B cell (primary cell): ENCODE results near the gene ARHGAP26. TPM values are rescaled to one million over a fixed set of nuclear protein-coding genes. Genes with fewer than 3 reads are reported as not detected.

Experiments used
- ATAC-seq: fragments of 200-7000 bp; cut with Tn5 transposase; one replicate; pipeline ENCODE4 v1.10.0; 2021; ENCODE audit warnings: low read depth, mild to moderate bottlenecking, moderate number of reproducible peaks, moderate library complexity
- CTCF ChIA-PET: fragments of 350-600 bp; sonication (Branson Sonifier 250); formaldehyde crosslinking; loops from one replicate; lab custom pipeline; 2021; ENCODE audit warnings: antibody characterized with exemption, inconsistent platforms; lab: Charles Lee
- POLR2A ChIA-PET: fragments of 350-600 bp; sonication (Branson Sonifier 250); formaldehyde crosslinking; loops from one replicate; lab custom pipeline; 2021; ENCODE audit warnings: antibody characterized with exemption; lab: Charles Lee
- DNase-seq: peaks from one replicate; pipeline ENCODE4 v3.0.0; 2013
- H2AFZ ChIP-seq: 2 replicates; pipeline ENCODE4 v1.6.1; 2012; ENCODE audit warnings: mild to moderate bottlenecking, low read depth, low read length; ENCODE audit not compliant: insufficient read depth, poor library complexity, severe bottlenecking
- H3K27ac ChIP-seq, 2 donors: 1 replicate in 1 of 2; 2 replicates in 1 of 2; pipeline ENCODE4 v1.5.1; 2012 to 2013; ENCODE audit warnings: low read length in 2 of 2, mild to moderate bottlenecking in 2 of 2, moderate library complexity in 1 of 2
- H3K27me3 ChIP-seq, 4 experiments: fragments of 200-600 bp in 1 of 4; sonication (generic) in 1 of 4; replicated peaks in 1 of 4; 1 replicate in 2 of 4; 2 replicates in 2 of 4; pipeline versions ENCODE4 v1.6.1 to v1.7.0; 2013 to 2016; ENCODE audit warnings: low read length in 3 of 4, mild to moderate bottlenecking in 2 of 4, mixed read lengths in 1 of 4, moderate library complexity in 1 of 4; ENCODE audit not compliant: insufficient read depth in 4 of 4, control insufficient read depth in 3 of 4; ENCODE audit errors: control extremely low read depth in 1 of 4
- H3K36me3 ChIP-seq, 2 experiments: replicated peaks in 1 of 2; 1 replicate in 1 of 2; 2 replicates in 1 of 2; pipeline versions ENCODE4 v1.6.1 to v1.7.1; 2013; ENCODE audit warnings: low read length in 1 of 2; ENCODE audit not compliant: insufficient read depth in 2 of 2, control insufficient read depth in 1 of 2; ENCODE audit errors: control extremely low read depth in 1 of 2, extremely low read depth in 1 of 2
- H3K4me1 ChIP-seq, 2 donors: fragments of 200-600 bp in 1 of 2; sonication (generic) in 1 of 2; 1 replicate in 1 of 2; 2 replicates in 1 of 2; pipeline versions ENCODE4 v1.5.1 to v1.6.1; 2013 to 2017; ENCODE audit warnings: low read length in 2 of 2; ENCODE audit not compliant: control insufficient read depth in 2 of 2, insufficient read depth in 2 of 2
- H3K4me2 ChIP-seq: replicated peaks from 2 replicates; pipeline ENCODE3; 2012; ENCODE audit warnings: mild to moderate bottlenecking, low read depth, low read length; ENCODE audit not compliant: poor library complexity, severe bottlenecking
- H3K4me3 ChIP-seq, 5 experiments: fragments of 200-600 bp in 1 of 5; sonication (generic) in 1 of 5; 1 replicate in 3 of 5; 2 replicates in 2 of 5; pipeline versions ENCODE4 v1.5.1 to v1.7.0; 2011 to 2016; ENCODE audit warnings: low read length in 4 of 5, mild to moderate bottlenecking in 4 of 5, low read depth in 2 of 5, control low read depth in 1 of 5, moderate library complexity in 1 of 5; ENCODE audit not compliant: insufficient read depth in 1 of 5; ENCODE audit errors: control extremely low read depth in 1 of 5, extremely low read depth in 1 of 5
- H3K79me2 ChIP-seq: fragments of 200-600 bp; sonication (generic); one replicate; pipeline ENCODE4 v1.6.0; 2016; ENCODE audit warnings: low read length; ENCODE audit not compliant: control insufficient read depth, insufficient read depth
- H3K9ac ChIP-seq: fragments of 200-600 bp; sonication (generic); 2 replicates; pipeline ENCODE4 v1.6.1; 2017; ENCODE audit warnings: mild to moderate bottlenecking, low read length, moderate library complexity
- H3K9me3 ChIP-seq, 3 donors: one replicate each; pipeline versions ENCODE4 v1.6.1 to v1.7.1; 2013; ENCODE audit warnings: low read length in 2 of 3; ENCODE audit not compliant: control insufficient read depth in 2 of 3, insufficient read depth in 1 of 3; ENCODE audit errors: control extremely low read depth in 1 of 3
- H4K20me1 ChIP-seq: 2 replicates; pipeline ENCODE4 v1.6.0; 2012; ENCODE audit warnings: mild to moderate bottlenecking, low read length; ENCODE audit not compliant: insufficient read depth, control insufficient read depth, poor library complexity, severe bottlenecking
- H3K27ac Mint-ChIP-seq: one replicate; pipeline ENCODE4 v1.8.0; 2021; ENCODE audit warnings: mixed read lengths
- H3K27me3 Mint-ChIP-seq: one replicate; pipeline ENCODE4 v1.8.0; 2021; ENCODE audit warnings: mixed read lengths
- H3K4me1 Mint-ChIP-seq: one replicate; pipeline ENCODE4 v1.8.0; 2021; ENCODE audit warnings: mixed read lengths
- H3K4me3 Mint-ChIP-seq: one replicate; pipeline ENCODE4 v1.8.0; 2021; ENCODE audit warnings: mixed read lengths
- H3K9me3 Mint-ChIP-seq: one replicate; pipeline ENCODE4 v1.8.0; 2022; ENCODE audit warnings: mixed read lengths; ENCODE audit not compliant: insufficient read depth
- EZH2 ChIP-seq: IDR thresholded peaks from 2 replicates; pipeline ENCODE4 v1.6.1; 2012; ENCODE audit warnings: borderline replicate concordance, low read depth, mild to moderate bottlenecking, moderate library complexity, low read length; ENCODE audit not compliant: insufficient read depth, poor library complexity, severe bottlenecking
- WGBS: methylation state at CpG from one replicate; pipeline ENCODE4 v1.1.5; 2013; ENCODE audit warnings: missing lambda C conversion rate; ENCODE audit not compliant: insufficient coverage; 5-methylcytosine and 5-hydroxymethylcytosine counted together
- intact Hi-C: fragments of 100-400 bp; cut with micrococcal nuclease; formaldehyde crosslinking; loops from one replicate; pipeline ENCODE4 v1.10.0; 2022
- polyA plus RNA-seq: library from polyadenylated mRNA; depleted of rRNA; stranded (reverse); fragments of >200 nt; gene quantifications from 2 replicates; pipeline ENCODE4 v1.2.3, GENCODE V29; 2012
- total RNA-seq, 2 donors: library from RNA; stranded (reverse); fragments of 120-200 nt in 1 of 2; gene quantifications; 1 replicate in 1 of 2; 2 replicates in 1 of 2; pipeline versions ENCODE4 v1.2.3 to v1.2.4, GENCODE V29; 2013 to 2022
- TF ChIP-seq, protein P1 (sequence below): fragments of 200-600 bp; IDR thresholded peaks from one replicate; pipeline ENCODE4 v1.8.0; 2022; ENCODE audit warnings: antibody characterized with exemption, mild to moderate bottlenecking

Gene ARHGAP26
- total and polyA plus RNA-seq, 2 donors (not counting 1 experiment from before 2014, with no cell fraction given), result 1.8 to 22.5 TPM

DNA sequence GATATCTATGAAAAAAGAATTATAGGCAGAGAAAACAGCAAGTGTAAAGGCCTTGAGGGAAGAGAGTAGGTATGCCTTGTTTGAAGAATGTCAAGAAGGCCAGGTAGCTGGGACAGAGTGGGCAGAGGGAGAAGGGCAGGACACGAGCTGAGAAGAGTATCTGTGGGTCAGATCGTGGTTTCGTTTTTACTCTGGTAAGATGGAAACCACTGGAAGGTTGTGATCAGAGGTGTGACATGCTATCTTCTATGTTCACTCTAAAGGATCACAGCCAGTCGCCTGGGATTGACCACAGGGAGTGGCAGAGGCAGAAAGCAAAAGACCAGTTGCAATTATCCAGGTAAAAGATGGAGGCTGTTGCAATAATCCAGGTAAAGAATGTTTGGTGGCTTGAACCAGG lies 12.6 kb upstream of the ARHGAP26 start:
- Histone ChIP-seq H3K27me3 (no peaks in the 10 kb centered on the region), H2AFZ (no peak overlapping the region), H3K79me2 (no peaks in the 10 kb centered on the region), H3K9ac (no peak overlapping the region), H4K20me1 (no peaks in the 10 kb centered on the region), H3K4me1 (no peaks in the 10 kb centered on the region), H3K36me3 (no peaks in the 10 kb centered on the region), H3K9me3 (no peaks in the 10 kb centered on the region), H3K27ac (no peak overlapping the region), H3K4me2 (no peak overlapping the region), H3K4me3 (no peak overlapping the region)
- no peaks in the 10 kb centered on the region for H3K4me1 Mint-ChIP-seq
- CTCF ChIA-PET, result interaction anchor here (4.8 kb wide), 1 partner anchor 8 kb away, joined by 26 read pairs; no protein-coding TSS in a partner anchor
- intact Hi-C loops, result no loop called here
- H3K27ac Mint-ChIP-seq, result no peak overlapping the region
- POLR2A ChIA-PET, result no interaction called here
- TF ChIP-seq EZH2, result no peak
- TF ChIP-seq, protein P1, sequence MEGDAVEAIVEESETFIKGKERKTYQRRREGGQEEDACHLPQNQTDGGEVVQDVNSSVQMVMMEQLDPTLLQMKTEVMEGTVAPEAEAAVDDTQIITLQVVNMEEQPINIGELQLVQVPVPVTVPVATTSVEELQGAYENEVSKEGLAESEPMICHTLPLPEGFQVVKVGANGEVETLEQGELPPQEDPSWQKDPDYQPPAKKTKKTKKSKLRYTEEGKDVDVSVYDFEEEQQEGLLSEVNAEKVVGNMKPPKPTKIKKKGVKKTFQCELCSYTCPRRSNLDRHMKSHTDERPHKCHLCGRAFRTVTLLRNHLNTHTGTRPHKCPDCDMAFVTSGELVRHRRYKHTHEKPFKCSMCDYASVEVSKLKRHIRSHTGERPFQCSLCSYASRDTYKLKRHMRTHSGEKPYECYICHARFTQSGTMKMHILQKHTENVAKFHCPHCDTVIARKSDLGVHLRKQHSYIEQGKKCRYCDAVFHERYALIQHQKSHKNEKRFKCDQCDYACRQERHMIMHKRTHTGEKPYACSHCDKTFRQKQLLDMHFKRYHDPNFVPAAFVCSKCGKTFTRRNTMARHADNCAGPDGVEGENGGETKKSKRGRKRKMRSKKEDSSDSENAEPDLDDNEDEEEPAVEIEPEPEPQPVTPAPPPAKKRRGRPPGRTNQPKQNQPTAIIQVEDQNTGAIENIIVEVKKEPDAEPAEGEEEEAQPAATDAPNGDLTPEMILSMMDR, result no peak
- 90% methylated on average over 4 of the region's 4 CpGs for WGBS
- H3K4me3 Mint-ChIP-seq, result no peak overlapping the region
- no peak for DNase-seq
- peaks cover 4% of the 10 kb centered on the region for H3K27me3 Mint-ChIP-seq
- no peak for ATAC-seq
- H3K9me3 Mint-ChIP-seq, result no peaks in the 10 kb centered on the region

DNA sequence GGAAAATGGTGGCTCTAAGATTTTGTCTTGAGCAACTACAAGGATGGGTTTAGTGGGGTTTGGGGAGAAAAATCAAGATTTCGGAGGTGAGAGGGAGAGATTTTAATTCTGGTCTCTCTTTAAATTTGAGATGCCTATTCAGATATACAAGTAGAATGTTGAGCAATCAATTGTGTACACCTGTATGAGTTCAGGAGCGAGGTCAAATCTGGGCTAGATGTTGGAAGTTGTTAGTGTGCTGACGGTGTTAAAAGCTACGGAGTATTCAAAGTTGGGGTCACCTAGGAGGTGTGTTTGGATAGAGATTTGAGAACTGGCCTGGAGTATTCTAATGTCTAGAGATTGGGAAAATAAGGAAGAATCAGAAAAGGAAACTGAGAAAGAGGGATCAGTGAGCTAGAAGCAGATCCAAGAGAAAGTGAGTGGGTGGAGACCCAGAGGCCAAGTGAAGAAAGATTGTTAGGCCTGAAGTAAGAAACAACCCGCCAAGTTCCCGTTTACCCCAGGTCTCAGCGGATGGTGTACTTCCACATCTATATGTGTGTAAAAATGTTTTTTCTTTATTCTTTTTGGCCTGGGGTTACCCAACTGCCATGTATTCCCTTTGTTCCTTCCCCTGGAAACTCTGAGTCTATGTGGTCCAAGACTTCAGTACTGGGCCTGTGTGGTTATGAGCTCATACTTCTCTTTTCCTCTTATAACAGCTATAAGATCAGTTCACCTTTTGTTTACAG lies 11.9 kb upstream of the ARHGAP26 start:
- ATAC-seq, result no peak
- no peak overlapping the region for H3K4me3 Mint-ChIP-seq

More for the DNA sequence above, 11.9 kb upstream of the ARHGAP26 start:
- Histone ChIP-seq H3K36me3 (no peaks in the 10 kb centered on the region), H3K79me2 (no peaks in the 10 kb centered on the region), H2AFZ (no peak overlapping the region), H3K4me1 (no peaks in the 10 kb centered on the region), H4K20me1 (no peaks in the 10 kb centered on the region), H3K4me2 (no peak overlapping the region), H3K9me3 (no peaks in the 10 kb centered on the region), H3K4me3 (no peak overlapping the region), H3K9ac (no peak overlapping the region), H3K27me3 (no peaks in the 10 kb centered on the region), H3K27ac (no peak overlapping the region)
- Mint-ChIP-seq H3K27me3 (peaks cover 7% of the 10 kb centered on the region), H3K27ac (no peak overlapping the region), H3K4me1 (no peaks in the 10 kb centered on the region), H3K9me3 (no peaks in the 10 kb centered on the region)
- intact Hi-C loops, result no loop called here
- TF ChIP-seq, protein P1, result no peak
- TF ChIP-seq EZH2, result no peak
- no peak for DNase-seq
- 95% methylated on average over 4 of the region's 7 CpGs for WGBS
- POLR2A ChIA-PET, result no interaction called here
- CTCF ChIA-PET, result interaction anchor here (0.8 to 4.8 kb wide), 2 partner anchors 9 to 121 kb away, joined by 3 to 26 read pairs; no protein-coding TSS in a partner anchor
